ENCODE measurements around the gene HNRNPH3. TPM values are rescaled to one million over a fixed set of nuclear protein-coding genes. Genes with fewer than 3 reads are reported as not detected.

The HNRNPH3 gene
- total RNA-seq, 1 donor from 2014 or later: 238 TPM

GRCh38 chr10:68327889-68328786 lies 3.7 kb upstream of the HNRNPH3 start:
- DNase-seq (ENCODE audit: low read depth, low spot score): no peak
- Mint-ChIP-seq H3K9me3 (no peaks in the 10 kb centered on the region), H3K4me3 (peak overlapping the region; percentile 62), H3K27ac (ENCODE audit: unreplicated experiment) (peak overlapping the region; percentile 39), H3K27me3 (ENCODE audit: low read depth) (peaks cover 8% of the 10 kb centered on the region), H3K36me3 (ENCODE audit: low read depth) (peaks cover 9% of the 10 kb centered on the region), H3K4me1 (peaks cover 25% of the 10 kb centered on the region)
- TF ChIP-seq, protein P1, sequence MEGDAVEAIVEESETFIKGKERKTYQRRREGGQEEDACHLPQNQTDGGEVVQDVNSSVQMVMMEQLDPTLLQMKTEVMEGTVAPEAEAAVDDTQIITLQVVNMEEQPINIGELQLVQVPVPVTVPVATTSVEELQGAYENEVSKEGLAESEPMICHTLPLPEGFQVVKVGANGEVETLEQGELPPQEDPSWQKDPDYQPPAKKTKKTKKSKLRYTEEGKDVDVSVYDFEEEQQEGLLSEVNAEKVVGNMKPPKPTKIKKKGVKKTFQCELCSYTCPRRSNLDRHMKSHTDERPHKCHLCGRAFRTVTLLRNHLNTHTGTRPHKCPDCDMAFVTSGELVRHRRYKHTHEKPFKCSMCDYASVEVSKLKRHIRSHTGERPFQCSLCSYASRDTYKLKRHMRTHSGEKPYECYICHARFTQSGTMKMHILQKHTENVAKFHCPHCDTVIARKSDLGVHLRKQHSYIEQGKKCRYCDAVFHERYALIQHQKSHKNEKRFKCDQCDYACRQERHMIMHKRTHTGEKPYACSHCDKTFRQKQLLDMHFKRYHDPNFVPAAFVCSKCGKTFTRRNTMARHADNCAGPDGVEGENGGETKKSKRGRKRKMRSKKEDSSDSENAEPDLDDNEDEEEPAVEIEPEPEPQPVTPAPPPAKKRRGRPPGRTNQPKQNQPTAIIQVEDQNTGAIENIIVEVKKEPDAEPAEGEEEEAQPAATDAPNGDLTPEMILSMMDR (conservative IDR thresholded peaks at IDR 0.05): no peak

DNA sequence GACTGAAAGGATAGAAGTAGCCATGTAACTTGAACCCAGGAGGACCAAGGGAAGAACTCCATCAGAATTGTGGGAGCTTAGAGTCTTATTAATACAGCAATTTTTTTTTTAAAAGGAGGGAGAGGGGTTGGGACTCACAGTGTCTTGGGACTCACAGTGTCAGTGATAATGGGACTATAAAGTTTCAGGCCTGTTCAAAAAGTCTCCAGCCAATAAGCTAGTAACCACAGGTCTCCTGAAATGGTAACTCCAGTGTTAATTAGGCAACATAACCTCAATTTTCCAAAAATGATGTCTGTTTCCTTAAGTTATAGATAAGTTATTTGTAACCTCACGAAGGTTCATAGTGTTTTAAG lies 2.4 kb upstream of the HNRNPH3 start:
- H3K36me3 Mint-ChIP-seq (ENCODE audit: low read depth): peaks cover 14% of the 10 kb centered on the region
- no peaks in the 10 kb centered on the region for H3K9me3 Mint-ChIP-seq
- TF ChIP-seq, protein P1 (conservative IDR thresholded peaks at IDR 0.05): no peak
- H3K27me3 Mint-ChIP-seq (ENCODE audit: low read depth): peaks cover 8% of the 10 kb centered on the region
- peak overlapping the region; percentile 74 for H3K4me3 Mint-ChIP-seq
- H3K27ac Mint-ChIP-seq (ENCODE audit: unreplicated experiment): no peak overlapping the region
- H3K4me1 Mint-ChIP-seq: peaks cover 28% of the 10 kb centered on the region
- no peak for DNase-seq (ENCODE audit: low read depth, low spot score)

- peaks cover 43% of the 10 kb centered on the region for H3K4me1 Mint-ChIP-seq
- peak overlapping the region; percentile 100 for H3K27ac Mint-ChIP-seq (ENCODE audit: unreplicated experiment)
- H3K36me3 Mint-ChIP-seq (ENCODE audit: low read depth): peaks cover 17% of the 10 kb centered on the region
- H3K27me3 Mint-ChIP-seq (ENCODE audit: low read depth): peaks cover 8% of the 10 kb centered on the region
- no peaks in the 10 kb centered on the region for H3K9me3 Mint-ChIP-seq
- TF ChIP-seq, protein P1 (conservative IDR thresholded peaks at IDR 0.05): no peak
- H3K4me3 Mint-ChIP-seq: peak overlapping the region; percentile 100
- no peak for DNase-seq (ENCODE audit: low read depth, low spot score)
These were observed 911 bp upstream of the HNRNPH3 start for GRCh38 chr10:68330852-68331454.

GRCh38 chr10:68332259-68333057 lies 594 bp downstream of the HNRNPH3 start, which contains the start of gene PBLD:
TSS of gene PBLD (minus strand) at chr10:68332928. CDS start at chr10:68306844, 26,084 bp downstream.
- Mint-ChIP-seq H3K36me3 (ENCODE audit: low read depth) (peaks cover 20% of the 10 kb centered on the region), H3K4me3 (peak within 1 kb of the TSS; percentile 100), H3K27ac (ENCODE audit: unreplicated experiment) (peak within 1 kb of the TSS; percentile 100), H3K4me1 (peaks cover 58% of the 10 kb centered on the region), H3K9me3 (no peaks in the 10 kb centered on the region), H3K27me3 (ENCODE audit: low read depth) (peaks cover 8% of the 10 kb centered on the region)
- TF ChIP-seq, protein P1 (conservative IDR thresholded peaks at IDR 0.05): peak; percentile 55
- DNase-seq (ENCODE audit: low read depth, low spot score): peak; percentile 60

DNA sequence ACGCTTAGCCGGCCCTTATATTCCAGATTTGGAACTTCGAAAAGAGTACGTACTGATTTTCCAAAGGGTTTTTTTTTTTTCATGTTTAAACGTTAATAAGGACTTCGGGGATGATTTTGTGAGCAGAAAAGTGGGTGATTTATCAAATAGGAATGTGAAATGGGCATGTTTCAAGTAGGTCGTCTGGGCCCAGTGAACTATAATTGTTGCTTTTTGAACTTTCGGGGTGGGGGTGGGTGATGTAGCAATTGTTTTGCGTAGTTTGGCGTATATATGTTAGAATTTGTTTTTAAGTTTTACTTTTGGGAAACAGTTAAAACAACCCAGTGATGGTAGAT lies 1.2 kb downstream of the HNRNPH3 start:
- TF ChIP-seq, protein P1 (conservative IDR thresholded peaks at IDR 0.05): no peak
- Mint-ChIP-seq H3K4me1 (peaks cover 62% of the 10 kb centered on the region), H3K27me3 (ENCODE audit: low read depth) (peaks cover 8% of the 10 kb centered on the region), H3K9me3 (no peaks in the 10 kb centered on the region), H3K36me3 (ENCODE audit: low read depth) (peaks cover 24% of the 10 kb centered on the region), H3K4me3 (peak overlapping the region; percentile 100), H3K27ac (ENCODE audit: unreplicated experiment) (peak overlapping the region; percentile 100)
- DNase-seq (ENCODE audit: low read depth, low spot score): no peak
